CD4-positive, alpha-beta T cell treated with Interleukin-15 for 4 hours (primary cell): ENCODE results near the gene TP53I11.
A peak's percentile ranks its signal among the peaks of the same experiment; 100 is the strongest.

Experiments
- DNase-seq: peaks from one replicate; pipeline ENCODE4 v3.0.0-alpha.2; 2020; ENCODE audit warnings: low spot score

Gene TP53I11

GRCh38 chr11:44978274-44978960 is 27.7 kb upstream of the TP53I11 start:
- no peak for DNase-seq

GRCh38 chr11:44977493-44977984 is 26.9 kb upstream of the TP53I11 start:
- peak; percentile 17 for DNase-seq

DNA sequence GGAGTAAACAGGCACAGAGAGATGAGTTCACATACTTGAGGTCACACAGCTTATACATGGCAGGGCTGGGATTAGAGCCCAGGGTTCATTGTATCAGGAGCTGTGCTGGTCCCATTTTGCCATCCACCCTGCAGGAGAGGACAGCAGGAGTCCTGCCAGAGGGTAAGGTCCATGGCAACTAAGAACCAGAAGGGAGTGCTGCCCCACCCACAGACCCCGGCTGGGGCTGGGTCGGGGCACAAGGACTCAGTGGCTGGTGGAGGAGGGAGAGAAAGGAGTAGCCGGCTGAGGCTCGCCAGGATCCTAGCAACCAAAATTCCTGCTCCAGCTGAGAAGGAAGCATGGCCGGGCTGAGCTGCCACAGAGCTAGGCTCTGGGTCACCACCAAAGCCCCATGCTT is 25.9 kb upstream of the TP53I11 start:
- no peak for DNase-seq

GRCh38 chr11:44974402-44975000 is 23.8 kb upstream of the TP53I11 start:
- DNase-seq: no peak

DNA sequence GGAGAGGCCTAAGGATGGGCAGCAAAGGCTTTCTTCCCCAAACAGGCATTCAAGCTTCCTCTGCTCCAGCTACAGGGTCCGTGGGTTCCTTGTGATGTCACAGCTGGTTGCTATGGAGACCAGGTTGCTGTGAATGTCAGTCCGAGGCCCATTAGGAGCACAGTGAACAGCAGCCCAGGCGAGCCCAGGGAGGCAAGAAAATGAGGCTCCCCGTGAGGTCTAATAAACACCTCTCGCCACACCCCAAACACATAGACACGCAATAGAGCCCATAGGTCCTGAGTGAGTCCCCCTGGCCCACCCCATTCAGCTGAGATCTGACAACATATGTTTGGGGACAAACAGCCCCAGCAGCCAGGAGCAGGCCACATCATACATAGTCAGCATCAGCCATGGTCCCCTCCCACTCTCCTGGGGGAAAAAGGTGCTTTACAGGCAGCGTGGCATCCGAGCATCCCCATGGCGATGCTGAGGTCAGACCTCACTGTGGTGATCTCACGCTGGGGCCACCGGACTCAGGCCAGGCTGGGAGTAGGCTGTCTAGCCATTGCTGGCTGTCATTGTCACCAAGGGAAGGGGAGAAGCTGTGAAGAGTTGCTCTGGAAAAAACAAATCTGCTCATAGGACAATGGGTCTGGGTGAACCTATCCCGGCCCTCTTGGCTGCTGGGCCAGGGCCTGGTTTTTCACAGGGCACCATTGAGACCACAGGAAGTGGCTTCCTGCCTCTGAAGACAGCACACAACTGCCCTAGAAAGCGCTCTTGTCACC is 23.1 kb upstream of the TP53I11 start:
- DNase-seq: no peak

DNA sequence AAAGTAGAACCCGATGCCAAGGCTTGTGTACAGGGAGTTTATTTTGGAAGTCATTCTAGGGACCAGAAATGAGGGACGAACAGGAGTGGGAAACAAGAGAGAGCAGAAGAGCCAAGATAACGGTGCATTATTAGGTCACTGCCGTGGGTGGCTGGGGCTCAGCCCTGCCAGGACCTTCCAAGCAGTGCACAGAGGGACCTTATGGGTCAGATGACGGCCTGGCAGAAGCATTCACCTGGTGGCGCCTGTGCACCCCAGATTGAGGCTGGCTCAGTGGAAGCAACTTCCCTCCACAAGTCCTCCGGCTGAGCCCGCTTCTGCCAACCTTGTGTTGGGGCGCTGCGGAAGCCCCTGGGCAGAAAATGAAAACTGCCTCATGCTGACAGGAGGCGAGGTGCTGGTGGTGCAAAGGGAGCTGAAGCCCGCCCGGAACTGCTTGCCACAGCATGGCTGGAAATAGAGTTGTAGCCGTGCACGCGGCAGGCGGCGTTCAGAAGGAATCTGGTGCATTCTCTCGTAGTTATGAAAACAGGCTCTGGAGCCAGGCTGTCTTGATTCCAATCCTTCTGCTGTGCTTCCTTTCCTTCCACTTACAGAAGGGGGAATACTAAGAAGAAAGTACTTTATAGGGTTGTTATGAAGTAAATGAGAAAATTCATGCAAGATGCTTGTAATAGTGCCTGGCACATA is 22.2 kb upstream of the TP53I11 start:
- no peak for DNase-seq

GRCh38 chr11:44971185-44971584 is 20.5 kb upstream of the TP53I11 start:
- DNase-seq: no peak

DNA sequence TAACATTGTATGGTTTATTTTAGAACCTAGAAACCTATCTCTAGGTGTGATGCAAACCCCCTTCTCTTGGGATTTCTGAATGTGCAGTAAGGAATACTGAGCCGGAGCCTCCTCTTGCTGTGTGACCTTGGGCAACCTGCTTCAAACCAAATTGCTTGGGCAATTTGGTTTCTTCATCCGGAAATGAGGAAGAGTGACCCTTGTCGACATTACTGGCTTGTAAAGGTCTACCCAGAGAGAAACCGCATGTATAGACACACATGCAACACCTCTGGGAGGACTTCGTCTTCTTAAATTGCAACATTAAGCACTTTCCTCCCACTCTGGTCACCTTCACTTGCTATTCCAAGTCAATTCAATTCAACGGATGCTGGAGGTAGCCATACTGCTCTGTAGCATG is 19.6 kb upstream of the TP53I11 start:
- DNase-seq: no peak

- no peak for DNase-seq
These were observed 19.1 kb upstream of the TP53I11 start for GRCh38 chr11:44969651-44970252.

GRCh38 chr11:44968510-44968909 is 17.8 kb upstream of the TP53I11 start:
- DNase-seq: no peak

- no peak for DNase-seq
These were observed 17.3 kb upstream of the TP53I11 start for GRCh38 chr11:44967930-44968496.

DNA sequence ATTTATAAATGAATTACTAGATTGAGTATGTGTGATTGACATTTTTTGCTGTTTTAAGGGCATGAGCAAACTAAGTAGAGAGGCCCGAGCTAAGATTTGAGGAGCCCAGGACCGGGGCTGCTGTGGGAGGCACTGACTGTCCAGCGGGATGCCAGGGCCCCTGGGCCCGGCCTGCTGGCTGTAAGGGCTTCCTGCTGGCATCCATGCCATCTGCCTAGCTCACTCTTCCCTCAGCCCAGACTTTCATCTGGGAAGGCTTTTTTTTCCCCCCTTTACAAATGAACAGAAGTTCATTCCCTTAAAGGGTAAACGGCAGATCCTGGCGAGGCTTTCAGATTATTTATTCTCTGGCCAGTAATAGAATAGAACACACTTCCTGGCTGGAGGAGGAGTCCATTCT is 16.0 kb upstream of the TP53I11 start:
- no peak for DNase-seq

- no peak for DNase-seq
These were observed 14.0 kb upstream of the TP53I11 start for GRCh38 chr11:44964526-44965209.

DNA sequence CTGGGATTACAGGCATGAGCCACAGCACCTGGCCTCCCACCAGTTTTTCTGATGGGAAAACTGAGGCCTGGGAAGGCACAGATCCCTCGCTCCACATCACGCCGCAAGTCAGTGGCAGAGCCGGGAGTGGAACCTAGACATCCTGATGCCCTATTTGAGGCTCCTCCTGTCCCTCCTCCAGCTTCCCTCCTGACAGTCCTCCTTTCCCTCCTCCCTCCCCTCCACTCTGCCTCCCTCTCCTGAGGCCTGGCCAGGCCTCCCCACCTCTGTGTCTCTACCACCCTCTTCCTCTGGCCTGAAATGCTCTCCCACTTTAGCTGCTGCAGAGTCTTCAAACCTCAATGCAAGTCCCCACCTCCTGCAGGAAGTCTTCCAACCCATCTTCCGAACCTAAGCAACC is 13.3 kb upstream of the TP53I11 start:
- no peak for DNase-seq

DNA sequence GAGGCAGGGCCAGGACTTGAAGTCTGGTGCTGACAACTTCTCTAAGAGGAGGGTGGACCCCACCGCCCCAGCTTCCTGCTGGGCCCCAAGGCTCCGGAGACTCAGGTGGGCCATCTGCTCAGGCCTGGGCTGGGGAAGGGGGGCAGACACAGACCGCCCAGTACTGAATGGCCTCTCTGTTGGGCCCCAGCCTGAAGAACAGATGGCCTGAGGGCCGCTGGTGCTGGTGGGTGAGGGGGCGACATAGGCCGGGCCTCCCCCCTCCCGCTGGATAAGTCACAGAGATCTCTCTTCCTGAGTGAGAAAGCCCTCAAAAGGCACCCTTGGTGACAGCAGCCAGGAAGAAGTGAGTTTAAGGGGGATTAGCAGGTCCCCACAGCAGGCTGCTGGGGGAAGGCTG is 12.5 kb upstream of the TP53I11 start:
- DNase-seq: no peak

GRCh38 chr11:44962464-44962863 is 11.8 kb upstream of the TP53I11 start:
- DNase-seq: no peak

DNA sequence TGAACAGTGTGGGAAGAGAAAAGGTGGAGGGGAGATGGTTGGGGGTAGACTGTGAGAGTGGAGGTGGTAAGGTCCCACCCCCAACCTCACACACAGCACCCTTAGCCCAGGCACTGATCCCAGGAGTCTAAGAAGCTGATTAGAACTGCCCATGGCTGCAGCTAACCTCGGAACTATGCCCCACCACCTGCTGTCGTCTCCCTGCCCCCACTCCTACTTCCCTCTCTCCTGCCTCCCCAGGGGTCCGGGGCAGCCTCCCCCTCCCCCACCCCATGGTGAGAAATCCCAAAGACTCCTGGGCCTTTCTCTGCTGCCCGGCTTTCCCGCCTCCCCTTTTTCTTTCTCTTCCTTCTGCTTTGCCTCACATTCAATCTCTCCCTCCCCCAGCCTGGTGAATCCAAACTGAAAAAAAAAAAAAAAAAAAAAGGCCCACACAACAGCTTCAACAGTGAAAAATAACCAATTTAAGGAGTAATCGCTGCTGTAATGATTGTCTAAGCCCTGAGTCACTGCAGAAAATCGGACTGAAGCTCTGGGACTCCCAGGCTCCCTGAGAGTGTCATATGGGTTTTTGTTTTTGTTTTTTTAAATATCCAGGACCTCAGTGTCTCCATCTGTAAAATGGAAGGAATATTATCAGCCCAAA is 9.6 kb upstream of the TP53I11 start:
- no peak for DNase-seq

DNA sequence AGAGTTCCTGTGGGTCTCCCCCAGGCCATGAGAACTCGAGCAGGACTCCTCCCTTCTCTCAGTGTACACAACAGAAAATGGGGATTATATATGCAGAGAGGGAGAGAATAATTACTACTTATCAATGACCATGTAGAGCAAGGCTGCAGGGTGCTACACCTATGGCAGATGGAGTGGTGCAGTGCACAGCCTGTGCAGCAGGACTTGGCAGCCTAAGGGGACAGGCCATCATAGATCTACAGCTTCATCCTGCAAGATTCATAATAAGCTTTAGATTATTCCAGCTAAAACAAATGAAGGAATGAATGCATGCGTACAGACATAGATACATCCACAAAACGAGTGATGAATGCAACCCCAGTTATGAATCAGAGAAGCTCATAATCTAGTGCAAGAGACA is 8.4 kb upstream of the TP53I11 start:
- DNase-seq: no peak

GRCh38 chr11:44957776-44958564 is 7.3 kb upstream of the TP53I11 start:
- DNase-seq: no peak

DNA sequence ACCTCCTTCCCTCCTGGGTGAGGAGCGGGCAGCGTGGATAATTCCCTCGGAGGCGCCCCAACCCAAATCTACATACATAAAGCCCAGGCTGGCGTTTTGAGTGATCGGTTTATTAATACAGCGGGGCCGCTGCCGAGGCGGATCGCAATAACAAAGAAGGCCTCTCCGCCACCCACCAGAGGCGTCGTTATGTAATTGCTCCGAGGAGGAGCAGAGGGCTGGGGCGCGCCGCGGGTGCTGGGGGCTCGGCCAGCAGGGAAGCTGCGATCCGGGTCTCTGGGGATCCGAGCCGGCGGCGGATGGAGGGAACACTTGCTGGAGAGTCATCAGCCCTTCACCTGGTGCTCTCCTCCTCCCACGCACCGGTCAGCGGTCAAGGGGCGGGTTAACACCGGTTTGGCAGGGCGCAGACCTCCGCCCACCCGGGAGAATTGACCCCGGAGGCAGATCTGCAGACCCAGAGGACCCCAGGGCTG is 6.4 kb upstream of the TP53I11 start:
- DNase-seq: no peak
